GM18873 (cell line): ENCODE results near the gene MBTD1.
"Not testable (repeated sequence)": the region's sequence is repeated elsewhere in the genome, so short reads cannot be mapped to it uniquely, and the experiment has no call there.

ENCODE experiments used
- ATAC-seq: cut with Tn5 transposase; IDR thresholded peaks from one replicate; pipeline ENCODE4 v1.9.1; 2021; ENCODE audit warnings: mild to moderate bottlenecking, moderate library complexity, moderate number of reproducible peaks; ENCODE audit not compliant: unreplicated experiment, low FRiP score

Gene MBTD1

DNA sequence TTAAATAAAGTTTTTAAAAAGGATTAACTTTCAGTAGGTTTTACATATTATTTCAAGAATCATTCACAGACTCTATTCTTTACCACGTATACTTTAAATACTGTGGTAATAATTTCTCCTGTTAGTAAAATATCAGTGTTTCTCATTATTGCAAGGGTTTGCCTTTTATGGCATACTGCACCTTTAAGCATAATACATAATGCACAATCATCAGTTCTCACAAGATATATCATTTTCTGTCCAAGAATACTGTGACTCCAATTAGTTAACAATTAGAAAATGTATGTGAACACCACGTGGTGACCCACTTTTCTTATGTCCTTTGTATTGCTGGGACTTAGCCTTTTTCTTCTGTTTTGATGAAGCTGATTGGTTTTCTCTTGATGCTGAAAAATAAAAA is 68.0 kb downstream of the MBTD1 start:
- no peak for ATAC-seq

- ATAC-seq = no peak
These were observed 70.2 kb downstream of the MBTD1 start for GRCh38 chr17:51189628-51190027.

DNA sequence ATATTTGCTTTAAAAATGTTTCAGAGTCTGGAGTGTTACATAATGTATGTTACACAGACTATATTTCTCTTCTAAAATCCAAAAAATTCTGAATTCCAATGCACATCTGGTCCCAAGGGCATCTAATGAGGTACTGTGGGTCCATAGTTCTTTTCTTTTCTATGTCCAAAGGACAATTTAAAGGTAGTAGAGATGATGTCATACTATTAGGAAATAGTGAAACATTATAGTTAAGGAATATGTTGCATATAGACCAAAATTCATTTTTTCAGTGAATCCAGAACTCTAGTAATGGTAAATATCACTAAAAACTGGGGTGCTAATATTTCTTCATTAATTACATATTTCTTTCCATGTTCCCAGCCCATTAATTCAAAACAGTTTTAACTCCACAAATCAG is 70.7 kb downstream of the MBTD1 start:
- no peak for ATAC-seq

- ATAC-seq = no peak
These were observed 71.5 kb downstream of the MBTD1 start for GRCh38 chr17:51188271-51188833.

GRCh38 chr17:51185763-51186332 is 74.0 kb downstream of the MBTD1 start:
- ATAC-seq = no peak

DNA sequence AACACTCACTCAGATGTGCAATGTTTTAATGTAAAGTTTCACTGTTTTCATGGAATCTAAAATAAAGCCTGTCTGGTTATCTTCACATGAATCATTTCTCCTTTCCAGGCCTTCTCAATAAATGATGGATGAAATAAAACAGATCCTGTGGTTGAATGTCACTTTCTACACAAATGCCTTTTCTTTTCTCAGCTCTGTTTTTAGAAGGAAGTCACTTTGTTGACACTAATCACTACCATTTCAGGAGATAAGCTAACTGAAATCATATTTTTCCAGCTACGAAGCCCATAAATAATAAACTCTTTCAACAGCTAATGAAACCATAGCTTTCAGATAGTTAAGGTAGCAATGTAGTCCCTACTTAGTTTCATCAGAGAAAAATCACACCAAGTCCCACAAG is 75.7 kb downstream of the MBTD1 start:
- ATAC-seq = no peak

GRCh38 chr17:51180486-51180885 is 79.4 kb downstream of the MBTD1 start:
- no peak for ATAC-seq

GRCh38 chr17:51172030-51172429 is 87.8 kb downstream of the MBTD1 start:
- ATAC-seq = not testable (repeated sequence)

DNA sequence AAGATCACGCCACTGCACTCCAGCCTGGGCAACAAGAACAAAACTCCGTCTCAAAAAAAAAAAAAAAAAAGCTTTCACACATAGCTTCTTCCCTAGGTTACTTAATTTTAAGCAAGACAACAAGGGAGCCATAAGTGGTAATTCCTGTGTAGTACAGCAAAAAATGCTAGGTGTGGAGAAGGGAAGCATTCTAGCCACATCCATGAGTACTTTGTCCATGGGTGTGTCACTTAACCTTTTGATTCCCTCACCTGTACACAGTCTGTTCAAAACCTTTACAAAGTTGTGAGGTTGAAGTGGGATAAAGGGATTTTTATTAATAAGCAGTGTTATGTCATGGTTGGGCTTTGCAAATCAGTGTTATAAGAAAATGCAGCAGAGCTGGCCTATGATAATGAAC is 89.1 kb downstream of the MBTD1 start:
- ATAC-seq = no peak

DNA sequence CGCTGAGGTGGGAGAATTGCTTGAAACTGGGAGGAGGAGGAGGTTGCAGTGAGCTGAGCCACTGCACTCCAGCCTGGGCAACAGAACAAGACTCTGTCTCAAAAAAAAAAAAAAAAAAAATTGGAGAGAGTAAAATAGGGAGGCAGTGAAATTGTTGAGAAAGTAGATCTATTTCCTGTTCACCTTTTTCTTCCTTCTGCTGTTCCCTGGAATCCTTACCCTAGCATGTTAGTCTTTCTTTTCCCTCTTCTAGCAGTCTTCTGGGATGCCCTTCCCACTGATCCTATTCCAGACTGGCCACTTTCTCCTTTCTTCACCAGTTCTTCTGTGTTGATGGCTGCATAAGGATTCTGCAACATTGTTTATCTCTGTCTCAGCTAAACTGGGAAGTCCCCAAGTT is 90.5 kb downstream of the MBTD1 start:
- ATAC-seq = no peak

GRCh38 chr17:51166987-51167931 is 92.6 kb downstream of the MBTD1 start:
- peak; percentile 30 for ATAC-seq

DNA sequence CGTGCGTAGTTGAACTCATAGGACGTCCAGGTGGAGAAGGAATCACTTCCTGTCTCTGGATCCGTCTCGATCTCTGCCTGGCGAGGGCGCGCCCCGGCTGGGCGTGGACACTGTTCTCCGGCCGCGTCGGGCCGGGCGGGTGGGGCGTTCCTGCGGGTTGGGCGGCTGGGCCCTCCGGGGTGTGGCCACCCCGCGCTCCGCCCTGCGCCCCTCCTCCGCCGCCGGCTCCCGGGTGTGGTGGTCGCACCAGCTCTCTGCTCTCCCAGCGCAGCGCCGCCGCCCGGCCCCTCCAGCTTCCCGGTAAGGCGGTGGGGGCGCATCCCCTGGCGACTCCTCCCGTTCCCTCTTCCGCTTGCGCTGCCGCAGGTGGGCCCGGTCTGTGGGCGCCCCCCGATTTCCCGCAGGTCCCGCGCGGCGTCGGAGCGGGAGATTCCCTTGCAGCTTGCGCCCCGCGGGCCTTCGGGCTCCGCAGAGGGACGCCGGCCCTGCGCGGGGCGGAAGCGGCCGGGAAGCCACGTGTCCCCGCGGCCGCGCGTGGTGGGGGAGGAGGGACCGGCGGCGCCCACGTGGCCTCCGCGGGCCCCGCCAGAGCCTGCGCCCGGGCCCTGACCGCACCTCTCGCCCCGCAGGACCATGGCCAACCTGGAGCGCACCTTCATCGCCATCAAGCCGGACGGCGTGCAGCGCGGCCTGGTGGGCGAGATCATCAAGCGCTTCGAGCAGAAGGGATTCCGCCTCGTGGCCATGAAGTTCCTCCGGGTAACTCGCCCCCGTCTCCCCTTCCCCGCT is 93.5 kb downstream of the MBTD1 start, which contains the start of gene NME2:
Gene NME2 (plus strand): TSS at position 214 of the 789 bp plus-strand sequence. CDS start 420 bp downstream, at position 634.
- peak; percentile 60 for ATAC-seq

DNA sequence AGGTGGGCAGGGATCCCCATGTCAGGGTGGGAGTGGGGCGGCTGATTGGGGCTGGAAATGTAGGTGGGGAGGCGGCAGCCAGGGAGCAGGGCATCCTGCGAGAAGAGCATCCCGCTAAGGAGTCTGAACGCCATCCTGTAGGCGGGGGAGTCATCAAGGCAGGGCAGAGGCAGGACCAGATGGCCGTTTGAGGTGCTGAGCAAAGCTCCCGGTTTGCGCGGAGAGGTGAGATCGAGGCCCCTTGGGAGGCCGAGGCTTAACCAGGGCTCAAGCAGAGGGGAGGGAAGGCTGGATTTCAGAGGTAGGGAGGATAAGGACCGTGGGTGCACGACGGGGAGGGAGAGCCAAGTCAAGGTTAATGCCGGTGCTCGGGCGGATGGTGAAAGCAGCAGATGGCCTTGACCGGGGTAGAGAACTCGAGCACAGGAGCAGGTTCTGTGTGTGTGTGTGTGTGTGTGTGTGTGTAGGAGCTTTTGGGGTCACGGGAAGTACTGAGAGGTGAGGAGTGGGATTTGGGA is 94.1 kb downstream of the MBTD1 start:
- ATAC-seq = peak; percentile 8

DNA sequence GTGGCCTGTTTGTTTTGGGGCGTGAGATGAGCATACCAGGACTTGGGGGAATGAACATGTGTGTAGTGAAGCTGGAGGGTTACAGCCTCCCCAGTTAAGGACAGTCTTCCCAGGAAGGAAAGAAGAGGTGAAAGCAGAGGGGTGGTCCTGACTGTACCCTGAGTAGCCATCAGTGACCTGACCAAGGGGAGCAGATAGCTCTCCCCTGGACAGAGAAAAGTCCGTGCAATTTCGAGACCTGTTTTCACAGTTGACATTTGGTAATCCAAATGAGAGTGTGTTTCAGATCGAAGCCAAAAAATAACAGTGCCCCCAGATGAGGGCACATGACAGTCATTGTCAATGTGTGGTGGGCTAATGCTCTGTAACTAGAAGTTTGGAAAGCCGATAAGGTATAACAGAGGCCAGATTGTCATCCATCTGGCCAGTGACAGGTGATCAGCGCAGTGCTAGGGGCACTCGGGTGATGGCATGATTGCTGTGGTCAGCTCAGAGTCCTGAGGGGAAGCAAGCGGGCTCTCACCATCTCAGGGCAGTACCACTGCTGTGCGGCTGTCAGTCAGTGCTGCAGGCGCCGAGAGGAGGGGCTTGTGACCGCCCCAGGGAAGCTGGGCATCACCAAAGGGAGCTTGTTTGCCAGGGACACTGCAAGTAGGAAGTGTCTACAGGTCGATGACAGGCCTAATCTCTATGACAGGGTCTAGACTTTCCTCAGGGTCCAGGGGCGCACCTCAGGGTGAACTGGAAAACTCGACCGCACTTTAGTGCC is 94.8 kb downstream of the MBTD1 start:
- no peak for ATAC-seq

DNA sequence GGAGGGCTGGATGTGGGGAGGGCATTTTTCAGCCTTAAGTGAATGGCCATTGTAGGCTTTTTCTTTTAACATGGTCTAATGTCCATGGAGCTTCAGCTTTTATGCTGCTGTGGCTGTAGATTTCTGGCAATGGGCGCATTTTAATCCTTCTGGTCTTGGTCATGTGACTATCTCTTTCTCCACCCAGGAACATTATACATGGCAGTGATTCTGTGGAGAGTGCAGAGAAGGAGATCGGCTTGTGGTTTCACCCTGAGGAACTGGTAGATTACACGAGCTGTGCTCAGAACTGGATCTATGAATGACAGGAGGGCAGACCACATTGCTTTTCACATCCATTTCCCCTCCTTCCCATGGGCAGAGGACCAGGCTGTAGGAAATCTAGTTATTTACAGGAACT is 98.3 kb downstream of the MBTD1 start:
- ATAC-seq = no peak

DNA sequence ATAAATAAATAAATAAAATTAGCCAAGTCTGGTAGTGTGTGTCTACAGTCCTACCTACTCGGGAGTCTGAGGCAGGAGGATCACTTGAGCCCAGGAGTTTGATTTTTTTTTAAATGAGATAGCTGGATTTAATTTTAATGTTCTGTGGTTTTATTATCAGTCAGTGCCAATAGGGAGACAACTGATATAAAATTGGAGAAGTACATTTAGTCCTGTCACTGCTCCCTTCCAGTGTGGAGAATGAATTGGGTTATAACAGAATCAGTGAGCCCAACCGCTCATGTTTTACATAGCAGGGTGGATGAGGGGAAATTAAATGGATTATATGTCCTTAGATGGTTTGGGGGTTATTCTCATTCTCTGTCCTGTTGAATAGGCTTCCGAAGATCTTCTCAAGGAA is 100.2 kb downstream of the MBTD1 start:
- ATAC-seq = no peak

- no peak for ATAC-seq
These were observed 104.4 kb downstream of the MBTD1 start for GRCh38 chr17:51155416-51155815.

DNA sequence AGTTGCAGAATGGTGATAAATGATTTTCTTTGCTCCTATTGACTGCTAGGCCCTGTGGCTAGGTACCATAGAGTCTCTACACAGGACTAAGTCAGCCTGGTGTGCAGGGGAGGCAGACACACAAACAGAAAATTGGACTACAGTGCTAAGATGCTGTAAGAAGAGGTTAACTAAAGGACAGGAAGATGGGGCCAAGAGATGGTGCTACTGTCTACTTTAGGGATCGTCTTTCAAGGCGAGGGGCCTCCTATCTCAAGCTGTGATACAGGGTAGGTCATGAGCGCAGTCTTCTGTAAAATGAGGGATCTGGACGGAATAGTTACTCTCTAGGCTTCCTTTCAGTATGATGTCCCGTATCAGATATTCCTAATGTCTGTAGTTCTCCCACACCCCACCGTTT is 105.7 kb downstream of the MBTD1 start:
- ATAC-seq = no peak

DNA sequence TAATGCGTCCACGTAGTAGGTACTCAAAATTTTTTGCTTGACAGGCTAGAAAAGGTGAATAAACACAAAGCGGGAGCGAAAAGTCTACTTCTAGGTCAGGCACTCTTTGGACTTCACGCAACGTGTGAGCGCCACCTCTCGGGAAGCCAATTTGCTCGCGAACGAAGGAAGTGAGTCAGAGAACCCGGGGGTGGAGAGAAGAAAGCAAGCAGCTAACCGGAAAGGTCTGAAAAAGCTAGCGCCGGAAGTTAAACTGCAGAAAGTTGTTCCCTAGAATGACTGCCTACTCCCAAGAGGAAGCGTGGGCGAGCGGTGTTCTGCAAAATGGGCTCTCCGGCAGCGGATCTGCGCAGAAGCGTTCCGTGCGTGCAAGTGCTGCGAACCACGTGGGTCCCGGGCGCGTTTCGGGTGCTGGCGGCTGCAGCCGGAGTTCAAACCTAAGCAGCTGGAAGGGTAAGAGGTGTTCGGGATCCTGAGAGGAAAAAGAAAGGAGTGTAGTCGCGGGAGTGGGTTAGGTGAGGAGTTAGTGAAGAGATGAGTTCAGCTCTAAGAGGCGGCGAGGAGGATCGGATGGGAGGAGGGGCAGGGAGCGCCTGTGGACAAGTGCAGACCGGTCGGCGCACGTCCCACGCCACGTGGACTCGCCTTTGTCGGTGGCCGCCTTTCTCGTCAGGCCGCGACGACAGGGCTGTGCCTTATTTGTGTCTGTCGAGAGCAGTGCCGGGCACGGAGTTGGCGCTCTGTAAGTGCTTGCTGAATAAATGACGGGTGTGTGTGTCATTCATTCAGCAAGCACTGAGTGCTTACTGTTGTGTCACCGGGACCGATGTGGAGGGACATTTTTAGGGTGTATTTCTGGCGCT is 106.4 kb downstream of the MBTD1 start, which contains the start of gene NME1:
Gene NME1 (plus strand): TSS at position 350 of the 863 bp plus-strand sequence. CDS start 2,096 bp downstream, outside the sequence.
- ATAC-seq = peak; percentile 91
